Measurements from ENCODE around the gene CD274.
A peak's percentile ranks its signal among the peaks of the same experiment; 100 is the strongest.

CD274 gene

GRCh38 chr9:5478206-5478605 lies 27.9 kb downstream of the CD274 start:
- no peak for TF ChIP-seq CTCF (IDR thresholded peaks at IDR 0.05; ENCODE audit: extremely low read depth, missing control alignments)
- DNase-seq (ENCODE audit: low spot score) = no peak

GRCh38 chr9:5479994-5480694 lies 29.8 kb downstream of the CD274 start:
- peak; percentile 35 for DNase-seq (ENCODE audit: low spot score)
- TF ChIP-seq CTCF (IDR thresholded peaks at IDR 0.05; ENCODE audit: extremely low read depth, missing control alignments) = no peak

- no peak for TF ChIP-seq CTCF (IDR thresholded peaks at IDR 0.05; ENCODE audit: extremely low read depth, missing control alignments)
- DNase-seq (ENCODE audit: low spot score) = no peak
Measured at GRCh38 chr9:5480919-5481318, 30.6 kb downstream of the CD274 start.

GRCh38 chr9:5481322-5482040 lies 31.1 kb downstream of the CD274 start:
- no peak for DNase-seq (ENCODE audit: low spot score)

GRCh38 chr9:5482194-5482593 lies 31.9 kb downstream of the CD274 start:
- no peak for TF ChIP-seq CTCF (IDR thresholded peaks at IDR 0.05; ENCODE audit: extremely low read depth, missing control alignments)
- DNase-seq (ENCODE audit: low spot score) = no peak

More at GRCh38 chr9:5481322-5482040, 31.1 kb downstream of the CD274 start:
- TF ChIP-seq CTCF (IDR thresholded peaks at IDR 0.05; ENCODE audit: extremely low read depth, missing control alignments) = no peak

GRCh38 chr9:5483306-5483705 lies 33.0 kb downstream of the CD274 start:
- TF ChIP-seq CTCF (IDR thresholded peaks at IDR 0.05; ENCODE audit: extremely low read depth, missing control alignments) = no peak
- no peak for DNase-seq (ENCODE audit: low spot score)

- no peak for TF ChIP-seq CTCF (IDR thresholded peaks at IDR 0.05; ENCODE audit: extremely low read depth, missing control alignments)
- DNase-seq (ENCODE audit: low spot score) = no peak
Measured at GRCh38 chr9:5485378-5486085, 35.2 kb downstream of the CD274 start.

Measured in GM20000 (cell line).